HL-60/S4 (cell line): ENCODE measurements around the gene CENPW.

Experiments used
- in situ Hi-C: fragments of 300-500 bp; cut with MboI; formaldehyde crosslinking; loops from 2 replicates; pipeline ENCODE4 v1.14.3; 2022; ENCODE audit warnings: low sequenced_read_pairs

Gene CENPW

DNA sequence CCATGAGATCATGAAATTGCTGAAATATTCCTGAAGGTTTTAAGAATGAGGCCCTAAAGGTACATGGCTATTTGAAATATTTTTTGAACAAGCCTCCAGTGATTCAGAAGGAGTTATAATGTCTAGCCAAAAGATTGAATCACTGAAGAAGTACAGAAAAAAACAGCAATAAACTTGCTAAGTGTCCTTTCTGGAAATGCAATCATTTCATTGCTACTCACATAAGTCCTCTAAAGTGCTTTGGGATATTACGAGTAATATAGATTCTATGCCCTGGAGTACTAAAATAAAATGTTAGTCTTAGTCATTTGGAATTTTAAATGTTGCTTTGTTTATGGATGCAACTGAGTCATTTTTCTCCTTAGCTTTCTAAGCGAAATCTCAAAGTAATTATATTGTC is 32.7 kb downstream of the CENPW start:
- in situ Hi-C loops: loop anchor here (25.0 kb wide), 1 partner anchor 740 kb away; the partner anchor contains the start of gene RSPO3

DNA sequence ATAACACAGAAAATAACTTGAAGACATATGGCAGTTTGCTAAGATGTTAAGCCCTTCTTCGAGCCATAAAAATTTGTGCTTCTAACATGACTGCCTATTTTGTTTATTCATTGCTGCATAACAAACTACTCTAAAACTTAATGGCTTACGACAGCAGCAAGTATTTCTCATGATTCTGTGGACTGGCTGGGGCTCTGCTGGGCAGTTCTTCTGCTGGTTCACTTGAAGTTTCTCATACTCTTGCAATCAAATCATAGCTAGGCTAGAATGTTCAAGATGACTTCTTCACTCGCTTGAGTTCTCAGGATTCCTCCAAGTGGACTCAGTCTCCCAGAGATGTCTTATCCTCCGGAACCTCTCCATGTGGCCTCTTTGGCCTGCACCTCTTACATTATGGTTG is 33.4 kb downstream of the CENPW start:
- in situ Hi-C loops: loop anchor here (25.0 kb wide), 1 partner anchor 739 kb away; the partner anchor contains the start of gene RSPO3

DNA sequence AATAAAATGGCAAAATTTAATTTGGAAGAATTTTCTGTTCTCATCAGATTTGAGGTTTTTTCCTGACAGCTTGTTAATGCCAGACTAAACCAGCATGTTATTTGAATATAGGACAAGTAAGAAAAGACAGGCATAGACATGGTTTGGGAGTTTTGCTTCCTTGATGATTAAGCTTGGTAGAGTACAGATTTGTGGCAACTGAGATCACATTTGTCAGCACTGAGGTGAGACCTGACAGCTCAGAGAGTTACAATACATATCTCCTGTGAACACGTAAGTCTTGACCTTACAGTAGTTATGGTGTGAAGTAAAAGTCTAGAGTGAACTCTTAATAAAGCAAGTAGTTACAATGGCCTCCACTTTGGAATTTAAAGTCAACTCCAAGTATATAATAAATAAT is 34.5 kb downstream of the CENPW start:
- in situ Hi-C loops: loop anchor here (25.0 kb wide), 1 partner anchor 738 kb away; the partner anchor contains the start of gene RSPO3

DNA sequence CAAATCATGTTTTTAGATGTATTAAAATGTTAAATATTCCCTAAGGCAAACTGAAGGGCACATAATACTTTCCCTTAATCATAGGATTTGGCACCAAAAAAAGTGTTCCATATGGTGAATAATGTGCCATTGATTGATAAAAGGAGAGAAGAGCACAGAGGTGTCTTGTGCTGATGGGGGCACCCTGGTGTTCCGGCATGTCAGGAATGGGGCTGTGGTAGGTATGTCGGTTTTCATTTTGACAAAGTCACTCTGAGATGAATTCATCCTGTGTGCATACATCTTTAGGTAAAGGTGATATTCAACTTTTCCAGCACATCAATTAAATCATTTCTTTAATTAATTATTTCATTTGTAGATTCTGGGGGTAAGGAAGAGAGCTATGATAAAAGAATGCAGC is 36.8 kb downstream of the CENPW start:
- in situ Hi-C loops: no loop called here

DNA sequence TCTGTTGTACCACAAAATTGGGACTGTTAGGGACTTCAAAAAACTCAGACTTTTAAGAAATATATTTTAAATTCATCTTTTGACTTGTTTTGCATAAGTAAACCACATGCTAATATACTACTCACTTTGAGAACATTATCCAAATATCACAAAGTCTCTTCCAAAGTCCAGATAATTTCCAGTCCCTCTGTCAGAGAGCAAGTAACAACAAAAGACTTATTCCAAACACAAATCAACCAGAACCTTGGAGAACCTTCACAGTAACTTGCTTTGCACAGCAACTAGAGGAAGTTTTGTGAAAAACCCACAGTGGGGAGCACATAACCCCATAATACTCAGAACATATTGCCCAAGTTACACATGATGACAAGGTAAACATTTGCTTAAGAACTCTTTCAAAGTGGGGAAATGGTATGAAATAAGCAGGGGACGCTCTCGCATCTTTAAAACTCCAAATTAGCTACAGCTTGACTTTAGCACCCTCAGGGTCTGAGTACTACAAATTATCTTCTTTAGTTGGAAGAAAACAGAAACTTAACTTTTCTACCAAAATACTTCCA is 37.8 kb downstream of the CENPW start:
- in situ Hi-C loops: no loop called here

DNA sequence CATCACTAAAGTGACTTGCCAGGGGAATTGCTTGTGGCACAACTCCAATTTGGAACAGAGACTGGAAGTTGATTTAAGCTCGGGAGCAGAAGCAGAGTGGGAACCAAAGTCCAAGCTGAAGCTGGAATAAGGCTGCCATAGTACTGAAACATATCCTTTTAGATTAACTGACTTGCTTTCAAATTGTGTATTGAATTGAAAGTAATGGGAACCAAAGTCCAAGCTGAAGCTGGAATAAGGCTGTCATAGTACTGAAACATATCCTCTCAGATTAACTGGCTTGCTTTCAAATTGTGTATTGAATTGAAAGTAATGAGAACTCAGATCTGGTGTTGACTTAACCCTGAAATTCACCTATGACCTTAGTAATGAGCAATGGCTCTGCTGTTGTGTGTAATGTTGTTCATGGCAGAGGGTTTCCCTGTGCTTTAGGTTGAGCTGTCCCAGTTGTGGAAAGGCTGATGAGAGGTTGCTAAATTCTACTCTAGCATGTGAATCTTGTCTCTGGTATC is 40.2 kb downstream of the CENPW start:
- in situ Hi-C loops: no loop called here

DNA sequence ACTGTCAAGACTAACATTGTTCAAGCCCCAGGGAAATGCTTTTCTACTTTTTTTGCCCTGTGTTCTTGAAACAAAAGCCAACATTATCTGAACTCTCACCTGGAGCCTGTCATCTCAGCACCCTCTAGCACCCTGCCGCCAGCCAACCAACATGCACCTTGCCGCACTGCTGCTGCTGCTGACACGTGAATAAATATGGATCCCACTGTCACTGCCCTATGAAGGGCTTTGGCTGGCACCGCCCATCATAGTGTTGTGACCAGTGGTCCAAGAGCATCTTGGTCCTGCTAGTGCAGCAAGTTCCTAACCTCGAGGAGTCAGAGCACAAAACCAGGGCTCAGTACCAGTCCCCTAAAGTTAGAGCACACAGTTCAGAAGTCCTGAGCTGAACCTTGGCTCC is 41.6 kb downstream of the CENPW start:
- in situ Hi-C loops: no loop called here

DNA sequence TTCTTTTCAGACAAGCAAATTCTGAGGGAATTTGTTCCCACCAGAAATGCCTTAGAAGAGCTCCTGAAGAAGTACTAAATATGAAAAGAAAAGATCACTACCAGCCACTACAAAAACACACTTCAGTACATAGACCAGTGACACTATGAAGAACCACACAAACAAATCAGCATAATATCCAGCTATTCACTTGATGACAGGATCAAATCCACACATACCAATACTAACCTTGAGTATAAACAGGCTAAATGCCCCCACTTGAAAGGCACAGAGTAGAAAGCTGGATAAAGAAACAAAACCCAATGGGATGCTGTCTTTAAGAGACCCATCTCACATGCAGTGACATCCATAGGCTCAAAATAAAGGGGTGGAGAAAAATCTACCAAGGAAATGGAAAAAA is 43.3 kb downstream of the CENPW start:
- in situ Hi-C loops: no loop called here

DNA sequence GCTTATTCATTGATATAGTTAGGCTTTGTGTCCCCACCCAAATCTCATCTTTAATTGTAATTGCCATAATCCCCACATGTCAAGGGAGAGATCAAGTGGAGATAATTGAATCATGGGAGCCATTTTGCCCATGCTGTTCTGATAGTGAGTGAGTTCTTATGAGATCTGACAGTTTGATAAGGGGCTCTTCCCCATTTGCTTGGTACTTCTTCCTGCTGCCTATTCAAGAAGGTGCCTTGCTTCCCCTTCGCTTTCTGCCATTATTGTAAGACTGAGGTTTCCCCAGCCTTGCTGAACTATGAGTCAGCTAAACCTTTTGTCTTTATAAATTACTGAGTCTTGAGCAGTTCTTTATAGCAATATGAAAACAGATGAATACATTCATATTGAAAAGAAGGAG is 45.6 kb downstream of the CENPW start:
- in situ Hi-C loops: no loop called here

DNA sequence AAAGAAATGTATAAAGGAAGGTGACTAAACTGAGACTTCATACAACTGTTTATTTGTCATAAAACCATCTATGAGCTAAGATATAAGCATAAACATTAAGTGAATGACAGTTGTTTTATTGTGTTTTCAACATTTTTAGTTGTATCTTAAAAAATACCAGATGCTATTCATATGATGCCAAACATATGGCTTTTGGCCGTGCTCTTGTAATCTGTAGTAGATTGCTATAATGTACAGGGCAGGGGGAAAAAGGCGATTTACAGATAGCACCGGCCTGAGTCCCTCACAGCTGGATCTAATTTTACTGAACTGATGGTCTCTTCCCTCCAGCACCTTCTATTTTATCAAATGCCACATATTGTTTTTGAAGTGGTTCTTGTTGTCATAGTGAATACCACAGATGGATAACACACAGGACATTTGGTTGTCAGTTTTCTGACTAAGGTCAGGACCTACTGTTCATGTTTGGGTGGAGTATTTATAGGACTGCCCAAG is 48.2 kb downstream of the CENPW start:
- in situ Hi-C loops: no loop called here

DNA sequence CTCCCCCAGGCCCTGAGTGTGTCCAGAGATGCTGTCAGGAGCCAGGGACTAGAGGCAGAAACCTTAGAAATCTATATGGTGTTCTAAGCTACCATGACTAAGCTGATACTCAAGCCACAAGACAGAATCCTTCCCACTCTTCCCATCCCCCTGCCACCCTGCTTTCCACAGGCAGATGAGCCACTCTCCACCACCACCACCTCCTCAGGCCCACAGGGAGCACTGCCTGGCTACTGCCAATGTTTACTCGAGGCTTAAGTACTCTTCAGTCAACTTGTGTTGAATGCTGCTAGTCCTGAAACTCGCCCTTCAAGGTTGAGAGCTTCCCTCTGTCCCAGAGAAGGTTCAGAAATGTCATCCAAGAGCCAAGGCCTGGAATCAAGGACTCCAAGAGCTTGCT is 56.2 kb downstream of the CENPW start:
- in situ Hi-C loops: no loop called here
